ENCODE results near the gene INPP4A.

GRCh38 chr2:98505311-98505808, 60.7 kb downstream of the INPP4A start:
- TF ChIP-seq CTCF (IDR thresholded peaks at IDR 0.05; ENCODE audit: poor library complexity) (no peak), EZH2 (IDR thresholded peaks at IDR 0.05; ENCODE audit: borderline replicate concordance) (no peak)

Measured in hepatocyte (in vitro differentiated cells).